ENCODE results near the gene REG4. TPM values are rescaled to one million over a fixed set of nuclear protein-coding genes. Genes with fewer than 3 reads are reported as not detected.

REG4 gene
- total and polyA plus RNA-seq, 2 experiments from 2014 or later: not detected

GRCh38 chr1:119768778-119769177 lies 42.5 kb downstream of the REG4 start, which contains the start of gene HMGCS2:
HMGCS2 (minus strand) TSS chr1:119768905; CDS start chr1:119768844, 61 bp downstream.
- Histone ChIP-seq H3K27ac (no peak within 1 kb of the TSS), H3K4me1 (ENCODE audit: low read depth) (peaks cover 17% of the 10 kb centered on the region), H3K27me3 (no peaks in the 10 kb centered on the region), H3K9me3 (ENCODE audit: low read depth) (no peaks in the 10 kb centered on the region), H3K36me3 (no peaks in the 10 kb centered on the region), H3K4me3 (no peak within 1 kb of the TSS)
- no peak for TF ChIP-seq CTCF (IDR thresholded peaks at IDR 0.05; ENCODE audit: low read depth, low read length)
- no peak for DNase-seq (ENCODE audit: low read depth in 1 of 2, low spot score in 1 of 2)

- H3K9me3 ChIP-seq (ENCODE audit: low read depth): no peaks in the 10 kb centered on the region
- no peak overlapping the region for H3K27ac ChIP-seq
- TF ChIP-seq CTCF (IDR thresholded peaks at IDR 0.05; ENCODE audit: low read depth, low read length): no peak
- no peak overlapping the region for H3K4me3 ChIP-seq
- no peak for DNase-seq (ENCODE audit: low read depth in 1 of 2, low spot score in 1 of 2)
- no peaks in the 10 kb centered on the region for H3K36me3 ChIP-seq
- H3K27me3 ChIP-seq: no peaks in the 10 kb centered on the region
- peaks cover 11% of the 10 kb centered on the region for H3K4me1 ChIP-seq (ENCODE audit: low read depth)
These were observed 43.8 kb downstream of the REG4 start for GRCh38 chr1:119767486-119767885.

- no peak overlapping the region for H3K27ac ChIP-seq
- no peak for TF ChIP-seq CTCF (IDR thresholded peaks at IDR 0.05; ENCODE audit: low read depth, low read length)
These were observed 44.9 kb downstream of the REG4 start for GRCh38 chr1:119766374-119766794.

GRCh38 chr1:119764220-119764619 lies 47.0 kb downstream of the REG4 start:
- no peaks in the 10 kb centered on the region for H3K36me3 ChIP-seq
- no peaks in the 10 kb centered on the region for H3K9me3 ChIP-seq (ENCODE audit: low read depth)
- no peak for TF ChIP-seq CTCF (IDR thresholded peaks at IDR 0.05; ENCODE audit: low read depth, low read length)
- H3K4me3 ChIP-seq: no peak overlapping the region
- DNase-seq (ENCODE audit: low read depth in 1 of 2, low spot score in 1 of 2): no peak
- H3K27ac ChIP-seq: no peak overlapping the region
- no peaks in the 10 kb centered on the region for H3K27me3 ChIP-seq
- peaks cover 5% of the 10 kb centered on the region for H3K4me1 ChIP-seq (ENCODE audit: low read depth)

More at GRCh38 chr1:119766374-119766794, 44.9 kb downstream of the REG4 start:
- Histone ChIP-seq H3K36me3 (no peaks in the 10 kb centered on the region), H3K9me3 (ENCODE audit: low read depth) (no peaks in the 10 kb centered on the region), H3K27me3 (no peaks in the 10 kb centered on the region), H3K4me1 (ENCODE audit: low read depth) (peaks cover 5% of the 10 kb centered on the region), H3K4me3 (no peak overlapping the region)
- DNase-seq (ENCODE audit: low read depth in 1 of 2, low spot score in 1 of 2): no peak

GRCh38 chr1:119762953-119763352 lies 48.3 kb downstream of the REG4 start:
- no peak for DNase-seq (ENCODE audit: low read depth in 1 of 2, low spot score in 1 of 2)
- TF ChIP-seq CTCF (IDR thresholded peaks at IDR 0.05; ENCODE audit: low read depth, low read length): no peak
- H3K36me3 ChIP-seq: no peaks in the 10 kb centered on the region

GRCh38 chr1:119762409-119762808 lies 48.9 kb downstream of the REG4 start:
- Histone ChIP-seq H3K4me1 (ENCODE audit: low read depth) (peaks cover 5% of the 10 kb centered on the region), H3K4me3 (no peak overlapping the region), H3K9me3 (ENCODE audit: low read depth) (no peaks in the 10 kb centered on the region), H3K27ac (no peak overlapping the region), H3K27me3 (no peaks in the 10 kb centered on the region), H3K36me3 (no peaks in the 10 kb centered on the region)
- DNase-seq (ENCODE audit: low read depth in 1 of 2, low spot score in 1 of 2): no peak
- no peak for TF ChIP-seq CTCF (IDR thresholded peaks at IDR 0.05; ENCODE audit: low read depth, low read length)

More at GRCh38 chr1:119762953-119763352, 48.3 kb downstream of the REG4 start:
- no peak overlapping the region for H3K4me3 ChIP-seq
- H3K27ac ChIP-seq: no peak overlapping the region
- H3K27me3 ChIP-seq: no peaks in the 10 kb centered on the region
- peaks cover 5% of the 10 kb centered on the region for H3K4me1 ChIP-seq (ENCODE audit: low read depth)
- no peaks in the 10 kb centered on the region for H3K9me3 ChIP-seq (ENCODE audit: low read depth)
